ENCODE measurements around the gene LINGO1. TPM values are rescaled to one million over a fixed set of nuclear protein-coding genes. Genes with fewer than 3 reads are reported as not detected.

Gene LINGO1
- total and polyA plus RNA-seq, 9 of the 15 experiments (the other 6 are each of a cell fraction or from before 2014, with no cell fraction given), result 0.07 to 15.3 (median 2.1) TPM

GRCh38 chr15:77605547-77605946 lies 27.2 kb downstream of the LINGO1 start:
- H3K27ac ChIP-seq (ENCODE audit: extremely low read depth, low read depth, low read length), result no peak overlapping the region
- DNase-seq (ENCODE audit: extremely low read depth in 1 of 4, low spot score in 3 of 4), result no peak
- no peak overlapping the region for H3K4me3 ChIP-seq
- H3K27me3 ChIP-seq (ENCODE audit: control insufficient read depth in 2 of 2, insufficient read depth in 2 of 2, low read length in 2 of 2), result no peaks in the 10 kb centered on the region
- intact Hi-C loops (cut with micrococcal nuclease) (no loop called here), in situ Hi-C loops (cut with MboI) (no loop called here)
- ATAC-seq, result no peak
- no peaks in the 10 kb centered on the region for H3K9me3 ChIP-seq (replicated peaks; ENCODE audit: control insufficient read depth, insufficient read depth, low read depth, low read length)
- no peak for FAIRE-seq
- H4K20me1 ChIP-seq (replicated peaks; ENCODE audit: control insufficient read depth, insufficient read depth, low read length), result no peaks in the 10 kb centered on the region
- TF ChIP-seq NFIC (IDR thresholded peaks at IDR 0.05) (peak; percentile 58), ZNF780A (CRISPR knock-in tag; IDR thresholded peaks at IDR 0.05) (no peak), XRCC4 (IDR thresholded peaks at IDR 0.05; ENCODE audit: extremely low read depth, insufficient read depth, insufficient read length) (no peak), GTF2F1 (IDR thresholded peaks at IDR 0.05; ENCODE audit: low read depth, low read length) (no peak), NKRF (IDR thresholded peaks at IDR 0.05; ENCODE audit: borderline replicate concordance) (no peak), STAG1 (CRISPR knock-in tag; IDR thresholded peaks at IDR 0.05; ENCODE audit: borderline replicate concordance) (no peak), FUS (optimal IDR thresholded peaks at IDR 0.05; ENCODE audit: low read depth, low read length) (no peak)
- ChIA-PET CTCF (ENCODE audit: low intra/inter-chr PET ratio) (no interaction called here), POLR2A (interaction anchor here (0.6 to 0.8 kb wide), 2 partner anchors 12 to 1040 kb away, joined by 3 to 4 read pairs; no protein-coding TSS in a partner anchor)
- WGBS (ENCODE audit: insufficient coverage, low coverage, missing lambda C conversion rate), result 53% methylated on average over 6 of the region's 6 CpGs
- no peaks in the 10 kb centered on the region for H3K36me3 ChIP-seq (ENCODE audit: control insufficient read depth, insufficient read depth, low read length)
- H3K9me1 ChIP-seq (ENCODE audit: control insufficient read depth, insufficient read depth, low read length), result no peaks in the 10 kb centered on the region
- H2AFZ ChIP-seq (ENCODE audit: low read depth, low read length), result peak overlapping the region; percentile 81; the same call in 1 of the 2 replicates
- peak overlapping the region in 1 of 2 experiments; percentile 49; a peak in 1 of 4 replicates for H3K9ac ChIP-seq (ENCODE audit: insufficient read depth in 1 of 2, low read depth in 2 of 2, low read length in 2 of 2)
- peaks cover 36 to 43% of the 10 kb centered on the region in 2 experiments for H3K4me1 ChIP-seq (replicated peaks in 1 of 2; ENCODE audit: control insufficient read depth in 2 of 2, insufficient read depth in 2 of 2, low read length in 2 of 2)
- H3K4me2 ChIP-seq (ENCODE audit: insufficient read depth, low read length), result no peak overlapping the region
- no TSS peak for BruUV-seq (replicated peaks)
- H3K79me2 ChIP-seq (ENCODE audit: control insufficient read depth, insufficient read depth, low read length), result no peaks in the 10 kb centered on the region
